DOHH2 (cell line): Measurements from ENCODE around the gene ARL17A.
"Not testable (repeated sequence)": the region's sequence is repeated elsewhere in the genome, so short reads cannot be mapped to it uniquely, and the experiment has no call there.

Source experiments
- H3F3A ChIP-seq: fragments of 200-600 bp; sonication (generic), shearing (Covaris generic); 2 replicates; pipeline ENCODE4 v1.6.0; 2016; ENCODE audit warnings: antibody characterized with exemption, mild to moderate bottlenecking; ENCODE audit not compliant: control insufficient read depth, insufficient read depth
- H3K27ac ChIP-seq: fragments of 200-600 bp; sonication (generic); 2 replicates; pipeline ENCODE4 v1.5.1; 2014; ENCODE audit warnings: low read depth, mild to moderate bottlenecking, low read length, moderate library complexity
- H3K27me3 ChIP-seq: fragments of 200-600 bp; sonication (generic); 2 replicates; pipeline ENCODE4 v1.6.1; 2014; ENCODE audit warnings: mild to moderate bottlenecking, low read length, mixed read lengths; ENCODE audit not compliant: control insufficient read depth
- H3K36me3 ChIP-seq: fragments of 200-600 bp; sonication (generic); 2 replicates; pipeline ENCODE4 v1.6.1; 2014; ENCODE audit warnings: mild to moderate bottlenecking, low read length, moderate library complexity, mixed read lengths; ENCODE audit not compliant: control insufficient read depth
- H3K4me1 ChIP-seq: fragments of 200-600 bp; sonication (generic); 2 replicates; pipeline ENCODE4 v1.6.1; 2014; ENCODE audit warnings: mild to moderate bottlenecking, low read length, mixed read lengths; ENCODE audit not compliant: control insufficient read depth
- H3K4me2 ChIP-seq: fragments of 200-600 bp; sonication (generic); 2 replicates; pipeline ENCODE4 v1.6.0; 2014; ENCODE audit warnings: mild to moderate bottlenecking, low read length, moderate library complexity
- H3K4me3 ChIP-seq: fragments of 200-600 bp; sonication (generic); 2 replicates; pipeline ENCODE4 v1.5.1; 2014; ENCODE audit warnings: mild to moderate bottlenecking, low read length, mixed read lengths
- H3K79me2 ChIP-seq: fragments of 200-600 bp; sonication (generic); 2 replicates; pipeline ENCODE4 v1.6.1; 2014; ENCODE audit warnings: mild to moderate bottlenecking, low read length, mixed read lengths; ENCODE audit not compliant: control insufficient read depth
- H3K9me2 ChIP-seq: fragments of 200-600 bp; sonication (generic); replicated peaks from 2 replicates; pipeline ENCODE4 v1.6.1; 2014; ENCODE audit warnings: mild to moderate bottlenecking, low read length, mixed read lengths; ENCODE audit not compliant: control insufficient read depth
- H3K9me3 ChIP-seq: fragments of 200-600 bp; sonication (generic); 2 replicates; pipeline ENCODE4 v1.6.1; 2014; ENCODE audit warnings: antibody characterized with exemption, low read length, mixed read lengths; ENCODE audit not compliant: control insufficient read depth, insufficient read depth
- H4K20me1 ChIP-seq: fragments of 200-600 bp; sonication (generic); 2 replicates; pipeline ENCODE4 v1.6.0; 2014; ENCODE audit warnings: low read depth, mild to moderate bottlenecking, antibody characterized with exemption, low read length, moderate library complexity; ENCODE audit not compliant: control insufficient read depth, insufficient read depth

Gene ARL17A

DNA sequence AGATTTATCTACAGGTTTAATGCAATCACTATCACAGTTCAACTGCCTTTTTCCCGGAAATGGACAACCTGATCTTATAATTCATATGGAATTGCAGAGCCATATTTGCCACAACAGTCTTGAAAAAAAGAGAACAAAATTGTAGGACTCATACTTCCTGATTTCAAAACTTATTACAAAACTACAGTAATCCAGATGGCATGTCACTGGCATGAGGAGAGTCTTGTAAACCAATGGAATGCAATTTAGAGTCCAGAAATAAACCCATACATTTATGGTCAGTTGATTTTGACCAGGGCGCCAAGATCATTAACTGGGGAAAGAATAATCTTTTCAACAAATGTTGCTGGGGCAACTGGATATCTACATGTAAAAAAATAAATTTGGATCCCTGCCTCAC, 31.8 kb upstream of the ARL17A start:
- not testable (repeated sequence) for H4K20me1 ChIP-seq, H3K4me3 ChIP-seq, H3K4me2 ChIP-seq, H3K79me2 ChIP-seq, H3K4me1 ChIP-seq, H3F3A ChIP-seq, H3K27ac ChIP-seq, H3K9me2 ChIP-seq, H3K36me3 ChIP-seq, H3K9me3 ChIP-seq, H3K27me3 ChIP-seq

DNA sequence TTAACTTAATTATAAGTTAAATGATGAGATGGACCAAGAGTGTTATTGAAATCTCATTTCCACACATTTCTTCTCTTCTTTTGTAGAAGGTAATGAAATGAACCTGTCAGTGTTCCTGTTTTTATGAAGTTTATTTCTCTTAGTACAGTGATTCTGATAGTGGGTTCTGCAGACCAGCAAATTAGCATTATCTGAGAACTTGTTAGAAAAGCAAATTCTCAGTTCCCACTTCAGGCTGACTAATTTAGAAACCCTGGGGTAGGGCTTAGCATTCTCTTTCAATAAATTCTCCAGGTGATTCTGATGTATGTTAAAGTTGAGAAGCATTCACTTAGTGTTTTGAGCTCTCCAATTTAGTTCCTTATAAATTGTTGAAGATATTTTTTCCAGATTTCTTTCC, 23.6 kb upstream of the ARL17A start:
- not testable (repeated sequence) for H3K36me3 ChIP-seq, H3K4me2 ChIP-seq, H3K9me2 ChIP-seq, H3K27me3 ChIP-seq, H4K20me1 ChIP-seq, H3K4me3 ChIP-seq, H3K9me3 ChIP-seq, H3K4me1 ChIP-seq, H3F3A ChIP-seq, H3K79me2 ChIP-seq, H3K27ac ChIP-seq

GRCh38 chr17:46600767-46601166, 21.3 kb upstream of the ARL17A start:
- not testable (repeated sequence) for H3K79me2 ChIP-seq, H3K27me3 ChIP-seq, H3K9me3 ChIP-seq, H3K4me1 ChIP-seq, H3K27ac ChIP-seq, H3K4me2 ChIP-seq, H3K36me3 ChIP-seq, H4K20me1 ChIP-seq, H3K9me2 ChIP-seq, H3K4me3 ChIP-seq, H3F3A ChIP-seq

DNA sequence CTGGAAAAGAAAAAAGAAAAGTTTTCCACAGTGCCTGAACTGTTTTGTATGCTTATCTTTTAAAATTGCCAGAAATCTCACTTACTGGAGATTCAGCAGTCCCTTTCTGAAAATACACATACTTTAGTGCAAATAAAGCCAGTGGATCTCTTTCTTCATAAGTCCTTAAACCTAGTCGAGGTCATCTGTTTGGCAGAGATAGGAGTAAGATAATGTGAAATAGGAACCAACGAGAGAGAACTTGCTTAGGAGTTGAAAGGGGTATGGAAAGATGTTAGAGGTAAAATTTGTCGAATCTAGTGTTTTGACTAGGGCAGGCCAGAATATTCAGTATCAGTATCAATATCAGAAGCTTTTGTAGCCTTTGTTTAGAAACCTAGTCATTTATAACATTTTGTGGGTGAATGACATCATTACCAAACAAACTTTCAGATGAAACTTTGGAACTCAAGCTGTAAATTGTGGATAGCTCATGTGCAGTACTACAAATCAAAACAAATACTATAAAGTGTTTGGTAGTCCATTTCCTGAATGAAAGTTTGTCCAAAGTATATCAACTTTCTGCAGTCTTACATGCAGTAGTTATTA, 18.9 kb upstream of the ARL17A start:
- not testable (repeated sequence) for H3K9me2 ChIP-seq, H3K79me2 ChIP-seq, H3K9me3 ChIP-seq, H3K4me3 ChIP-seq, H4K20me1 ChIP-seq, H3K4me1 ChIP-seq, H3K36me3 ChIP-seq, H3K4me2 ChIP-seq, H3K27me3 ChIP-seq, H3F3A ChIP-seq, H3K27ac ChIP-seq

- not testable (repeated sequence) for H3K9me3 ChIP-seq, H3K79me2 ChIP-seq, H3K27me3 ChIP-seq, H3K9me2 ChIP-seq, H3K4me3 ChIP-seq, H4K20me1 ChIP-seq, H3K4me2 ChIP-seq, H3K4me1 ChIP-seq, H3F3A ChIP-seq, H3K36me3 ChIP-seq, H3K27ac ChIP-seq
These were observed 11.8 kb upstream of the ARL17A start for GRCh38 chr17:46591332-46591731.

GRCh38 chr17:46590157-46591146, 11.0 kb upstream of the ARL17A start, which contains the start of gene NSF:
Gene NSF (plus strand): TSS chr17:46590669. CDS start chr17:46590776, 107 bp downstream.
- H3K9me3 ChIP-seq, H3K4me2 ChIP-seq, H3K4me1 ChIP-seq: not testable (repeated sequence)

DNA sequence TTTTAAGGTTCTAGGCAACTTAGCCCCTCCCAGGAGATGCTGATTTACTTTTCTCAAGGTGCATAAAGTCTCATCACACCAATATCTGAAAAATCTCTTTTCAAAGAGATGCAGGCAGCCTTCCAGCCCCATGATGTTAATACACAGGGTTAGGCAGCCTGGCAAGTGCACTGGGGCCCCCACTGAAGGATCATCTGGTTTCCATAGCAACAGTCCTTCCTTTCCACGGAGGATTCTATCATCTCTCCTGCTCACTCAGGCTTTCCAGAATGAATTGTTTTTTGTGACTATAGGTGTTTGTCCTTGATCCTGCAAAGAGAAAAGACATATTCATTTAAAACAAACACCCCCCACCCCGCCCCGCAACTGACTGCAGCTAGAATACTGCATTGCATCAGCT, 6.0 kb upstream of the ARL17A start:
- H3K27me3 ChIP-seq, H3K79me2 ChIP-seq, H3K4me3 ChIP-seq, H3K27ac ChIP-seq, H3F3A ChIP-seq, H4K20me1 ChIP-seq, H3K36me3 ChIP-seq, H3K4me1 ChIP-seq, H3K9me3 ChIP-seq, H3K9me2 ChIP-seq, H3K4me2 ChIP-seq: not testable (repeated sequence)

More at GRCh38 chr17:46590157-46591146, 11.0 kb upstream of the ARL17A start, which contains the start of gene NSF:
- H3K79me2 ChIP-seq, H3K27me3 ChIP-seq, H3K4me3 ChIP-seq, H3K36me3 ChIP-seq, H4K20me1 ChIP-seq, H3K27ac ChIP-seq, H3F3A ChIP-seq, H3K9me2 ChIP-seq: not testable (repeated sequence)

- H3K4me3 ChIP-seq: peak overlapping the region; percentile 49
- H3K9me2 ChIP-seq, H3K4me2 ChIP-seq, H3K9me3 ChIP-seq, H3F3A ChIP-seq, H3K27me3 ChIP-seq, H4K20me1 ChIP-seq, H3K36me3 ChIP-seq, H3K27ac ChIP-seq, H3K4me1 ChIP-seq, H3K79me2 ChIP-seq: not testable (repeated sequence)
These were observed 591 bp upstream of the ARL17A start for GRCh38 chr17:46580082-46580481.
